K562 (cell line): ENCODE data around the gene KIAA0513. TPM values are rescaled to one million over a fixed set of nuclear protein-coding genes. Genes with fewer than 3 reads are reported as not detected.
A peak's percentile ranks its signal among the peaks of the same experiment; 100 is the strongest.

Source experiments
- BRD4 ChIP-seq: fragments of 200-600 bp; sonication (generic); IDR thresholded peaks from 2 replicates; pipeline ENCODE4 v1.6.1; 2017; ENCODE audit warnings: inconsistent platforms
- POLR2AphosphoS5 ChIP-seq: IDR thresholded peaks from 2 replicates; pipeline ENCODE4 v1.6.1; 2011; ENCODE audit warnings: mild to moderate bottlenecking, low read depth, low read length, moderate library complexity; ENCODE audit not compliant: control insufficient read depth, insufficient read depth
- SAP30 ChIP-seq: fragments of 200-600 bp; sonication (generic); IDR thresholded peaks from 2 replicates; pipeline ENCODE4 v1.6.1; 2012; ENCODE audit warnings: borderline replicate concordance, low read depth, mild to moderate bottlenecking, moderate library complexity, low read length, control low read depth, inconsistent platforms; ENCODE audit not compliant: insufficient read depth, poor library complexity, severe bottlenecking
- TRIM24 ChIP-seq, 2 experiments: fragments of 450-650 bp; IDR thresholded peaks; 2 replicates each; pipeline ENCODE4 v1.6.1; 2016
- ZFP1 ChIP-seq: fragments of 450-650 bp; formaldehyde crosslinking; IDR thresholded peaks from 2 replicates; pipeline ENCODE4 v1.4.0; 2020; ENCODE audit warnings: mild to moderate bottlenecking, mixed read lengths
- polyA plus RNA-seq, 8 experiments: library from polyadenylated mRNA; depleted of rRNA in 4 of 8; stranded (reverse) in 5 of 8; unstranded in 3 of 8; fragments of >200 nt; fragmentation: Nextera tagmentation in 2 of 8; fragmentation: Illumina TruSeq in 1 of 8; extraction: Ambion mirVana in 2 of 8; extraction: Trizol in 1 of 8; gene quantifications; 2 replicates each; pipeline versions ENCODE4 v1.2.1 to v1.2.3, GENCODE V29; 2011 to 2014; ENCODE audit warnings: inconsistent platforms in 1 of 8, missing spikeins in 1 of 8
- total RNA-seq, 7 experiments: library from RNA; depleted of rRNA in 6 of 7; stranded (reverse); fragments of >200 nt in 6 of 7; fragmentation: Illumina TruSeq in 2 of 7; extraction: Trizol in 2 of 7; gene quantifications; 2 replicates each; pipeline versions ENCODE4 v1.2.1 to v1.2.3, GENCODE V29; 2011 to 2021; ENCODE audit warnings: low replicate concordance in 1 of 7
- TF ChIP-seq, protein P1 (sequence below), 2 experiments: fragments of 150-350 bp in 1 of 2; IDR thresholded peaks; 2 replicates each; pipeline ENCODE4 v1.6.1; 2012 to 2016; ENCODE audit warnings: low read depth in 2 of 2, low read length in 2 of 2, mild to moderate bottlenecking in 1 of 2, moderate library complexity in 1 of 2
- TF ChIP-seq, protein P2 (sequence below): sonication (generic); formaldehyde crosslinking; IDR thresholded peaks from 2 replicates; pipeline ENCODE4 v1.8.0; 2022; ENCODE audit warnings: mild to moderate bottlenecking, missing genetic modification reagents
- TF ChIP-seq, protein P3 (sequence below): sonication (generic); formaldehyde crosslinking; IDR thresholded peaks from 2 replicates; pipeline ENCODE4 v1.8.0; 2023; ENCODE audit warnings: mild to moderate bottlenecking, missing genetic modification reagents
- TF ChIP-seq, protein P4 (sequence below): sonication (generic); formaldehyde crosslinking; IDR thresholded peaks from 2 replicates; pipeline ENCODE4 v1.8.0; 2023; ENCODE audit warnings: missing genetic modification reagents, mild to moderate bottlenecking, borderline replicate concordance

The KIAA0513 gene
- total and polyA plus RNA-seq, 9 of the 15 experiments (the other 6 are each of a cell fraction or from before 2014, with no cell fraction given) = 0.18 to 13.7 (median 10.2) TPM

DNA sequence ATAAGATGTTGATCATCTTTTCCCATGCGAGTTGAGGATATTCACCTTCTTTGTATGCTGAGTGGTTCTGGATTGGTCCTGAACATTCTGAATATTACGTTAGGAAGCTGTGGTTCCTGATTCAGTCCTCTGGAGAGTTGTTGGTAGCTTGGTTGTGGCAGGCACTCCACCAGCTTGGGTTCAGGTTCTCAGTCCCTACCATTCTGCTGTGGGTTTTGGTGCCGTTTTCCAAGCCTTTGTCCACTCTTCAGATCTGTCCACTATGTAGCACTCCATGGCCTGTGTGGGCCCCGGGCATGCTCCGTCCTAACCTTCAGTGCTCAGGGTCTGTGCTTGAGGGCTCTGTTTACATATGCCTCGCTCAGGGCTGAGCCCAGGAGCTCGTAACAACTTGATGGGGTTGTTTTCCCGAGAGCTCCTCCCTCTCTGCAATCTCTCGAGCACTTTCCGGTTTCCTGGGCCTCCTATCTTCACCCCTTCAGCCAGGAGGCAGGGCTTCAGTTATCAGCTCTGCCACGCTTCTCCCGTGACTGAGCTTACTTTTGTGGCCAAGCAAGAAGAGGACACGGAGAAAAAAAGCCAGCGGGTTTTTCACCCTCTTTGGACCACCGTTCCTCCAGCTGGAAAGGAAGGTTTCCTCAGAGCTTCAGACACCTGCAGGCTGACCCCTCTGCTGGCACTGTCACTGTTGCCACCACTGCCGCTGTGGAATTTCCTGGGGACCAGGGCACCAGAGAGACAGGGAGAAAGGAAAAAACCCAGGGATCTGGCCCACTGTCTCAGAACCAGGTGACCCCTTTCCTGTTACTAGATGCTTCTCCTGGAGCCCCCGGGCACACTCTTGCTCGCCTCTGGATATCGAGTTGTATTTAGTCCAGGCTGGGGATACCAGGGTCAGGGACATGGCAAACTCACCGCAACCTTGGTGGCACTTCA, 19.6 kb downstream of the KIAA0513 start (continued):
- TF ChIP-seq, protein P1, sequence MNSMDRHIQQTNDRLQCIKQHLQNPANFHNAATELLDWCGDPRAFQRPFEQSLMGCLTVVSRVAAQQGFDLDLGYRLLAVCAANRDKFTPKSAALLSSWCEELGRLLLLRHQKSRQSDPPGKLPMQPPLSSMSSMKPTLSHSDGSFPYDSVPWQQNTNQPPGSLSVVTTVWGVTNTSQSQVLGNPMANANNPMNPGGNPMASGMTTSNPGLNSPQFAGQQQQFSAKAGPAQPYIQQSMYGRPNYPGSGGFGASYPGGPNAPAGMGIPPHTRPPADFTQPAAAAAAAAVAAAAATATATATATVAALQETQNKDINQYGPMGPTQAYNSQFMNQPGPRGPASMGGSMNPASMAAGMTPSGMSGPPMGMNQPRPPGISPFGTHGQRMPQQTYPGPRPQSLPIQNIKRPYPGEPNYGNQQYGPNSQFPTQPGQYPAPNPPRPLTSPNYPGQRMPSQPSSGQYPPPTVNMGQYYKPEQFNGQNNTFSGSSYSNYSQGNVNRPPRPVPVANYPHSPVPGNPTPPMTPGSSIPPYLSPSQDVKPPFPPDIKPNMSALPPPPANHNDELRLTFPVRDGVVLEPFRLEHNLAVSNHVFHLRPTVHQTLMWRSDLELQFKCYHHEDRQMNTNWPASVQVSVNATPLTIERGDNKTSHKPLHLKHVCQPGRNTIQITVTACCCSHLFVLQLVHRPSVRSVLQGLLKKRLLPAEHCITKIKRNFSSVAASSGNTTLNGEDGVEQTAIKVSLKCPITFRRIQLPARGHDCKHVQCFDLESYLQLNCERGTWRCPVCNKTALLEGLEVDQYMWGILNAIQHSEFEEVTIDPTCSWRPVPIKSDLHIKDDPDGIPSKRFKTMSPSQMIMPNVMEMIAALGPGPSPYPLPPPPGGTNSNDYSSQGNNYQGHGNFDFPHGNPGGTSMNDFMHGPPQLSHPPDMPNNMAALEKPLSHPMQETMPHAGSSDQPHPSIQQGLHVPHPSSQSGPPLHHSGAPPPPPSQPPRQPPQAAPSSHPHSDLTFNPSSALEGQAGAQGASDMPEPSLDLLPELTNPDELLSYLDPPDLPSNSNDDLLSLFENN (IDR thresholded peaks at IDR 0.05; ENCODE audit: low read depth in 2 of 2, low read length in 2 of 2) = peak in 1 of 2 experiments; percentile 84; a peak in 2 of 4 replicates
- peak; percentile 77; the same call in 1 of the 2 replicates for TF ChIP-seq BRD4
- TF ChIP-seq POLR2AphosphoS5 = peak; percentile 95
- no peak for TF ChIP-seq SAP30
- no peak for TF ChIP-seq ZFP1 (CRISPR knock-in tag)
- TF ChIP-seq, protein P2, sequence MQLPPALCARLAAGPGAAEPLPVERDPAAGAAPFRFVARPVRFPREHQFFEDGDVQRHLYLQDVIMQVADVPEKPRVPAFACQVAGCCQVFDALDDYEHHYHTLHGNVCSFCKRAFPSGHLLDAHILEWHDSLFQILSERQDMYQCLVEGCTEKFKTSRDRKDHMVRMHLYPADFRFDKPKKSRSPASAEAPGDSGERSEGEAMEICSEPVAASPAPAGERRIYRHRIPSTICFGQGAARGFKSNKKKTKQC (CRISPR knock-in tag) = no peak
- peak; percentile 80 to 82 for TF ChIP-seq TRIM24 (IDR thresholded peaks at IDR 0.05)
- TF ChIP-seq, protein P3, sequence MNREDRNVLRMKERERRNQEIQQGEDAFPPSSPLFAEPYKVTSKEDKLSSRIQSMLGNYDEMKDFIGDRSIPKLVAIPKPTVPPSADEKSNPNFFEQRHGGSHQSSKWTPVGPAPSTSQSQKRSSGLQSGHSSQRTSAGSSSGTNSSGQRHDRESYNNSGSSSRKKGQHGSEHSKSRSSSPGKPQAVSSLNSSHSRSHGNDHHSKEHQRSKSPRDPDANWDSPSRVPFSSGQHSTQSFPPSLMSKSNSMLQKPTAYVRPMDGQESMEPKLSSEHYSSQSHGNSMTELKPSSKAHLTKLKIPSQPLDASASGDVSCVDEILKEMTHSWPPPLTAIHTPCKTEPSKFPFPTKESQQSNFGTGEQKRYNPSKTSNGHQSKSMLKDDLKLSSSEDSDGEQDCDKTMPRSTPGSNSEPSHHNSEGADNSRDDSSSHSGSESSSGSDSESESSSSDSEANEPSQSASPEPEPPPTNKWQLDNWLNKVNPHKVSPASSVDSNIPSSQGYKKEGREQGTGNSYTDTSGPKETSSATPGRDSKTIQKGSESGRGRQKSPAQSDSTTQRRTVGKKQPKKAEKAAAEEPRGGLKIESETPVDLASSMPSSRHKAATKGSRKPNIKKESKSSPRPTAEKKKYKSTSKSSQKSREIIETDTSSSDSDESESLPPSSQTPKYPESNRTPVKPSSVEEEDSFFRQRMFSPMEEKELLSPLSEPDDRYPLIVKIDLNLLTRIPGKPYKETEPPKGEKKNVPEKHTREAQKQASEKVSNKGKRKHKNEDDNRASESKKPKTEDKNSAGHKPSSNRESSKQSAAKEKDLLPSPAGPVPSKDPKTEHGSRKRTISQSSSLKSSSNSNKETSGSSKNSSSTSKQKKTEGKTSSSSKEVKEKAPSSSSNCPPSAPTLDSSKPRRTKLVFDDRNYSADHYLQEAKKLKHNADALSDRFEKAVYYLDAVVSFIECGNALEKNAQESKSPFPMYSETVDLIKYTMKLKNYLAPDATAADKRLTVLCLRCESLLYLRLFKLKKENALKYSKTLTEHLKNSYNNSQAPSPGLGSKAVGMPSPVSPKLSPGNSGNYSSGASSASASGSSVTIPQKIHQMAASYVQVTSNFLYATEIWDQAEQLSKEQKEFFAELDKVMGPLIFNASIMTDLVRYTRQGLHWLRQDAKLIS (CRISPR knock-in tag) = peak; percentile 9; the same call in 1 of the 2 replicates
- TF ChIP-seq, protein P4, sequence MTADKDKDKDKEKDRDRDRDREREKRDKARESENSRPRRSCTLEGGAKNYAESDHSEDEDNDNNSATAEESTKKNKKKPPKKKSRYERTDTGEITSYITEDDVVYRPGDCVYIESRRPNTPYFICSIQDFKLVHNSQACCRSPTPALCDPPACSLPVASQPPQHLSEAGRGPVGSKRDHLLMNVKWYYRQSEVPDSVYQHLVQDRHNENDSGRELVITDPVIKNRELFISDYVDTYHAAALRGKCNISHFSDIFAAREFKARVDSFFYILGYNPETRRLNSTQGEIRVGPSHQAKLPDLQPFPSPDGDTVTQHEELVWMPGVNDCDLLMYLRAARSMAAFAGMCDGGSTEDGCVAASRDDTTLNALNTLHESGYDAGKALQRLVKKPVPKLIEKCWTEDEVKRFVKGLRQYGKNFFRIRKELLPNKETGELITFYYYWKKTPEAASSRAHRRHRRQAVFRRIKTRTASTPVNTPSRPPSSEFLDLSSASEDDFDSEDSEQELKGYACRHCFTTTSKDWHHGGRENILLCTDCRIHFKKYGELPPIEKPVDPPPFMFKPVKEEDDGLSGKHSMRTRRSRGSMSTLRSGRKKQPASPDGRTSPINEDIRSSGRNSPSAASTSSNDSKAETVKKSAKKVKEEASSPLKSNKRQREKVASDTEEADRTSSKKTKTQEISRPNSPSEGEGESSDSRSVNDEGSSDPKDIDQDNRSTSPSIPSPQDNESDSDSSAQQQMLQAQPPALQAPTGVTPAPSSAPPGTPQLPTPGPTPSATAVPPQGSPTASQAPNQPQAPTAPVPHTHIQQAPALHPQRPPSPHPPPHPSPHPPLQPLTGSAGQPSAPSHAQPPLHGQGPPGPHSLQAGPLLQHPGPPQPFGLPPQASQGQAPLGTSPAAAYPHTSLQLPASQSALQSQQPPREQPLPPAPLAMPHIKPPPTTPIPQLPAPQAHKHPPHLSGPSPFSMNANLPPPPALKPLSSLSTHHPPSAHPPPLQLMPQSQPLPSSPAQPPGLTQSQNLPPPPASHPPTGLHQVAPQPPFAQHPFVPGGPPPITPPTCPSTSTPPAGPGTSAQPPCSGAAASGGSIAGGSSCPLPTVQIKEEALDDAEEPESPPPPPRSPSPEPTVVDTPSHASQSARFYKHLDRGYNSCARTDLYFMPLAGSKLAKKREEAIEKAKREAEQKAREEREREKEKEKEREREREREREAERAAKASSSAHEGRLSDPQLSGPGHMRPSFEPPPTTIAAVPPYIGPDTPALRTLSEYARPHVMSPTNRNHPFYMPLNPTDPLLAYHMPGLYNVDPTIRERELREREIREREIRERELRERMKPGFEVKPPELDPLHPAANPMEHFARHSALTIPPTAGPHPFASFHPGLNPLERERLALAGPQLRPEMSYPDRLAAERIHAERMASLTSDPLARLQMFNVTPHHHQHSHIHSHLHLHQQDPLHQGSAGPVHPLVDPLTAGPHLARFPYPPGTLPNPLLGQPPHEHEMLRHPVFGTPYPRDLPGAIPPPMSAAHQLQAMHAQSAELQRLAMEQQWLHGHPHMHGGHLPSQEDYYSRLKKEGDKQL (CRISPR knock-in tag) = 0 out of 2 replicates have a peak, but pooled peaks have one; percentile 89
